NCI-H345 (cell line): ENCODE data around the gene KRT77.
"Not testable (repeated sequence)": the region's sequence is repeated elsewhere in the genome, so short reads cannot be mapped to it uniquely, and the experiment has no call there.

Experiments
- DNase-seq: peaks from one replicate; lab custom pipeline; 2025; lab: John Stamatoyannopoulos, UW

KRT77 gene

GRCh38 chr12:52722680-52723079, 19.4 kb upstream of the KRT77 start:
- no peak for DNase-seq

GRCh38 chr12:52721838-52722470, 18.6 kb upstream of the KRT77 start:
- no peak for DNase-seq

- DNase-seq = no peak
These were observed 17.1 kb upstream of the KRT77 start for GRCh38 chr12:52720365-52720886.

GRCh38 chr12:52716061-52716460, 12.7 kb upstream of the KRT77 start:
- DNase-seq = no peak

GRCh38 chr12:52715416-52715815, 12.1 kb upstream of the KRT77 start:
- DNase-seq = no peak

- no peak for DNase-seq
These were observed 11.6 kb upstream of the KRT77 start for GRCh38 chr12:52714887-52715281.

- DNase-seq = no peak
These were observed 10.9 kb upstream of the KRT77 start for GRCh38 chr12:52713960-52714886.

- DNase-seq = not testable (repeated sequence)
These were observed 8.8 kb upstream of the KRT77 start for GRCh38 chr12:52712122-52712521.

- DNase-seq = no peak
These were observed 7.4 kb upstream of the KRT77 start for GRCh38 chr12:52710730-52711129.

- peak; percentile 46 for DNase-seq
These were observed 4.7 kb upstream of the KRT77 start for GRCh38 chr12:52708010-52708409.

GRCh38 chr12:52704464-52704863, 1.1 kb upstream of the KRT77 start:
- DNase-seq = no peak

- DNase-seq = no peak
These were observed 554 bp upstream of the KRT77 start for GRCh38 chr12:52703878-52704277.

GRCh38 chr12:52702338-52702737, 986 bp downstream of the KRT77 start:
- DNase-seq = no peak

- no peak for DNase-seq
These were observed 2.0 kb downstream of the KRT77 start for GRCh38 chr12:52701281-52701680.

GRCh38 chr12:52699960-52700359, 3.4 kb downstream of the KRT77 start:
- DNase-seq = no peak

- DNase-seq = no peak
These were observed 4.0 kb downstream of the KRT77 start for GRCh38 chr12:52699373-52699772.

- DNase-seq = no peak
These were observed 4.5 kb downstream of the KRT77 start for GRCh38 chr12:52698651-52699340.

- DNase-seq = no peak
These were observed 6.2 kb downstream of the KRT77 start for GRCh38 chr12:52697058-52697582.

GRCh38 chr12:52696588-52696987, 6.7 kb downstream of the KRT77 start:
- no peak for DNase-seq

GRCh38 chr12:52695039-52695438, 8.3 kb downstream of the KRT77 start:
- no peak for DNase-seq

GRCh38 chr12:52694151-52694550, 9.2 kb downstream of the KRT77 start:
- DNase-seq = no peak

GRCh38 chr12:52693261-52693660, 10.1 kb downstream of the KRT77 start:
- DNase-seq = no peak
